Testis (tissue), 3 donors: ENCODE data around the gene JUP. TPM values are rescaled to one million over a fixed set of nuclear protein-coding genes. Genes with fewer than 3 reads are reported as not detected.
A peak's percentile ranks its signal among the peaks of the same experiment; 100 is the strongest.

Source experiments
- DNase-seq: peaks from one replicate; pipeline ENCODE4 v3.0.0-alpha.2; 2019
- H3K27ac ChIP-seq, 2 donors: fragments of 200-600 bp; sonication (generic); one replicate each; pipeline ENCODE4 v1.5.1; 2019
- H3K27me3 ChIP-seq: fragments of 200-600 bp; sonication (generic); one replicate; pipeline ENCODE4 v1.5.1; 2019
- H3K36me3 ChIP-seq: fragments of 200-600 bp; sonication (generic); one replicate; pipeline ENCODE4 v1.5.1; 2017; ENCODE audit warnings: low read depth; ENCODE audit errors: missing control alignments
- H3K4me1 ChIP-seq: fragments of 200-600 bp; sonication (generic); one replicate; pipeline ENCODE4 v1.5.1; 2019
- H3K4me3 ChIP-seq, 2 donors: fragments of 200-600 bp; sonication (generic); one replicate each; pipeline ENCODE4 v1.5.1; 2017 to 2019
- H3K9me3 ChIP-seq: fragments of 200-600 bp; sonication (generic); one replicate; pipeline ENCODE4 v1.5.1; 2017
- POLR2A ChIP-seq: fragments of 450-650 bp; IDR thresholded peaks from one replicate; pipeline ENCODE4 v1.6.1; 2017; ENCODE audit warnings: antibody characterized with exemption, mild to moderate bottlenecking, moderate library complexity
- WGBS, 2 donors: methylation state at CpG; one replicate each; pipeline ENCODE4 v1.1.5; 2018; 5-methylcytosine and 5-hydroxymethylcytosine counted together
- intact Hi-C: fragments of 100-400 bp; cut with DNase I; formaldehyde crosslinking; loops from one replicate; pipeline ENCODE4 v1.15.1; 2023; ENCODE audit warnings: low total_unique reads
- polyA plus RNA-seq: library from polyadenylated mRNA; stranded (reverse); fragments of 350-450 nt; fragmentation: Illumina TruSeq; extraction: RNeasy Lipid Tissue Mini Kit (QIAGEN cat#74804); gene quantifications from one replicate; pipeline ENCODE4 v1.2.3, GENCODE V29; 2014; ENCODE audit warnings: low read depth, low replicate concordance; ENCODE audit not compliant: insufficient read depth
- small RNA-seq, 2 donors: library from RNA; depleted of rRNA; stranded (forward); fragments of <200 nt; gene quantifications; one replicate each; pipeline ENCODE3, GENCODE V24; 2016
- total RNA-seq, 2 donors: library from RNA; depleted of rRNA; stranded (reverse); fragments of >200 nt; gene quantifications; one replicate each; pipeline ENCODE4 v1.2.3, GENCODE V29; 2016
- TF ChIP-seq, protein P1 (sequence below), 3 experiments: fragments of 450-650 bp in 2 of 3; fragments of 200-600 bp in 1 of 3; sonication (generic) in 1 of 3; IDR thresholded peaks; one replicate each; pipeline ENCODE4 v1.5.1; 2016 to 2019; ENCODE audit warnings: antibody characterized with exemption in 3 of 3, mild to moderate bottlenecking in 2 of 3, moderate library complexity in 1 of 3

JUP gene
- total and polyA plus RNA-seq, 3 donors from 2014 or later: 22.5 to 38.9 (median 36.8) TPM

GRCh38 chr17:41711669-41712400, 74.7 kb downstream of the JUP start, which contains the start of gene GAST:
TSS of gene GAST (plus strand) at chr17:41712331. CDS start at chr17:41715437, 3,106 bp downstream.
- intact Hi-C loops: no loop called here
- no peak for DNase-seq
- H3K4me1 ChIP-seq: no peaks in the 10 kb centered on the region
- TF ChIP-seq POLR2A: no peak
- TF ChIP-seq, protein P1, sequence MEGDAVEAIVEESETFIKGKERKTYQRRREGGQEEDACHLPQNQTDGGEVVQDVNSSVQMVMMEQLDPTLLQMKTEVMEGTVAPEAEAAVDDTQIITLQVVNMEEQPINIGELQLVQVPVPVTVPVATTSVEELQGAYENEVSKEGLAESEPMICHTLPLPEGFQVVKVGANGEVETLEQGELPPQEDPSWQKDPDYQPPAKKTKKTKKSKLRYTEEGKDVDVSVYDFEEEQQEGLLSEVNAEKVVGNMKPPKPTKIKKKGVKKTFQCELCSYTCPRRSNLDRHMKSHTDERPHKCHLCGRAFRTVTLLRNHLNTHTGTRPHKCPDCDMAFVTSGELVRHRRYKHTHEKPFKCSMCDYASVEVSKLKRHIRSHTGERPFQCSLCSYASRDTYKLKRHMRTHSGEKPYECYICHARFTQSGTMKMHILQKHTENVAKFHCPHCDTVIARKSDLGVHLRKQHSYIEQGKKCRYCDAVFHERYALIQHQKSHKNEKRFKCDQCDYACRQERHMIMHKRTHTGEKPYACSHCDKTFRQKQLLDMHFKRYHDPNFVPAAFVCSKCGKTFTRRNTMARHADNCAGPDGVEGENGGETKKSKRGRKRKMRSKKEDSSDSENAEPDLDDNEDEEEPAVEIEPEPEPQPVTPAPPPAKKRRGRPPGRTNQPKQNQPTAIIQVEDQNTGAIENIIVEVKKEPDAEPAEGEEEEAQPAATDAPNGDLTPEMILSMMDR (IDR thresholded peaks at IDR 0.05): no peak
- no peak within 1 kb of the TSS for H3K27ac ChIP-seq
- no peaks in the 10 kb centered on the region for H3K27me3 ChIP-seq
- 88 to 95% methylated on average over 12 of the region's 12 CpGs for WGBS, 2 donors
- no peaks in the 10 kb centered on the region for H3K36me3 ChIP-seq
- no peak within 1 kb of the TSS for H3K4me3 ChIP-seq
- H3K9me3 ChIP-seq: no peaks in the 10 kb centered on the region

- Histone ChIP-seq H3K27me3 (no peaks in the 10 kb centered on the region), H3K27ac (no peak overlapping the region), H3K4me3 (no peak overlapping the region), H3K4me1 (peaks cover 6% of the 10 kb centered on the region), H3K36me3 (no peaks in the 10 kb centered on the region), H3K9me3 (no peaks in the 10 kb centered on the region)
- no peak for DNase-seq
- no peak for TF ChIP-seq POLR2A
- TF ChIP-seq, protein P1 (IDR thresholded peaks at IDR 0.05): no peak
- 74 to 76% methylated on average over 8 of the region's 8 CpGs for WGBS, 2 donors
- intact Hi-C loops: no loop called here
Measured at GRCh38 chr17:41710472-41711090, 75.9 kb downstream of the JUP start.

- no peak overlapping the region for H3K27ac ChIP-seq
- intact Hi-C loops: no loop called here
- H3K36me3 ChIP-seq: no peaks in the 10 kb centered on the region
- no peak overlapping the region for H3K4me3 ChIP-seq
- H3K4me1 ChIP-seq: peaks cover 13% of the 10 kb centered on the region
- DNase-seq: no peak
- WGBS, 2 donors: 83 to 88% methylated on average over 10 of the region's 10 CpGs
- no peaks in the 10 kb centered on the region for H3K9me3 ChIP-seq
- no peaks in the 10 kb centered on the region for H3K27me3 ChIP-seq
- no peak for TF ChIP-seq POLR2A
Measured at GRCh38 chr17:41707803-41708669, 78.5 kb downstream of the JUP start.

DNA sequence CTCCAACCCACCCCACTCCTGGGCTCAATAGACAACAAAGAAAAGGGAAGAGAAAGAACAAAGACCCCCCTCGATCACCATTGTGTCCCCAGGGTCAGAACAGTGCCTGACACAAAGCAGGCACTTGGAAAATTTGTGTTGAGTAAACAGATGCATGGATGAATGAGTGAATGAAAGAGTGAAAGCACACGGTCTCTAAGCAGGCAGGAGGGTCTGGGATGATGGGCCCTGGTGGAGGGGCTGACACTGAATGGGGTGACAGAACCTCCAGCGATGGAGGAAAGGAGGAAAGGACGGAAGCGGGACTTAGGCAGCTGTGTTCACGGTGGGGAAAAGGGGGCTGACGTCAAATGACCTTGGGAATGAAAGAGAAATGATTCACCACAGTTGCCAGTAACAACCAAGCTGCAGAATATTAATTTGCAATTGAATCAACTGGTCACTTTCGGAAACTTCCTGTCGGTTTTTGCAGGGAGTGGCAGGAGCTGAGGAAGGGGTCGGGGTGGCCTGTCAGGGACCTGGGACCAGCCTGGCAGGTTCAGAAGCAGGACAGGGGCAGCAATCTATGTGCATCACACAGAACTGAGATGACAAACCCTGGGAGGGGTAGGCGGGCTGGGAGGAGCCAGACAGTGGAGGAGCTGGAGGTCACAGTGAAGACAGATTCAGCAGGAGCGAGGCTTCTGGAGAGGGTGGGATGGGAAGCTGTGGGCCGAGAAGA, 81.1 kb downstream of the JUP start:
- Histone ChIP-seq H3K36me3 (no peaks in the 10 kb centered on the region), H3K4me3 (no peak overlapping the region), H3K9me3 (no peaks in the 10 kb centered on the region), H3K27ac (no peak overlapping the region), H3K4me1 (peaks cover 13% of the 10 kb centered on the region), H3K27me3 (no peaks in the 10 kb centered on the region)
- TF ChIP-seq, protein P1 (IDR thresholded peaks at IDR 0.05): no peak
- TF ChIP-seq POLR2A: no peak
- DNase-seq: peak; percentile 32
- intact Hi-C loops: no loop called here
- WGBS, 2 donors: 34 to 38% methylated on average over 13 of the region's 13 CpGs

Small RNA genes lying within 50 kb of the gene (small RNA-seq; reads per million reads assigned to genes)
- gene RN7SL399P (0 reads per million in 2 donors), gene RNA5SP442 (0 reads per million in 2 donors)

Other genes with a start within 250 kb of the JUP start
- under 1 TPM in 1 of 2 donors, not detected in 1; 0.43 TPM for gene KRT9, start 214.7 kb downstream of the JUP start, total RNA-seq
- gene KRT9, start 214.7 kb downstream of the JUP start, polyA plus RNA-seq: 0.29 TPM
- under 1 TPM in 1 of 2 donors, not detected in 1; 0.24 TPM for gene KRT14, start 199.8 kb downstream of the JUP start, total RNA-seq
- gene KRT14, start 199.8 kb downstream of the JUP start, polyA plus RNA-seq: 0.37 TPM
- not detected for gene KRT16, start 173.9 kb downstream of the JUP start, total RNA-seq
- not detected for gene KRT16, start 173.9 kb downstream of the JUP start, polyA plus RNA-seq
- 10 to 100 TPM; 13.3 to 26.0 TPM for gene KRT17, start 162.1 kb downstream of the JUP start, total RNA-seq
- 12.2 TPM for gene KRT17, start 162.1 kb downstream of the JUP start, polyA plus RNA-seq
- 100 to 1,000 TPM; 274 to 338 TPM for gene EIF1, start 97.8 kb downstream of the JUP start, total RNA-seq
- 1,078 TPM for gene EIF1, start 97.8 kb downstream of the JUP start, polyA plus RNA-seq
- not detected for gene GAST, start 74.4 kb downstream of the JUP start, total RNA-seq
- gene GAST, start 74.4 kb downstream of the JUP start, polyA plus RNA-seq: not detected
- gene HAP1, start 52.1 kb downstream of the JUP start, total RNA-seq: 1 to 10 TPM; 2.9 to 5.3 TPM
- gene HAP1, start 52.1 kb downstream of the JUP start, polyA plus RNA-seq: 1.9 TPM
- gene P3H4, start 25.2 kb upstream of the JUP start, total RNA-seq: 10 to 100 TPM in 1 of 2 donors, 1 to 10 TPM in 1; 9.9 to 13.9 TPM
- gene P3H4, start 25.2 kb upstream of the JUP start, polyA plus RNA-seq: 6.9 TPM
- 10 to 100 TPM; 31.4 to 36.5 TPM for gene FKBP10, start 26.3 kb upstream of the JUP start, total RNA-seq
- 37.8 TPM for gene FKBP10, start 26.3 kb upstream of the JUP start, polyA plus RNA-seq
- 10 to 100 TPM; 61.9 to 74.3 TPM for gene NT5C3B, start 49.5 kb upstream of the JUP start, total RNA-seq
- gene NT5C3B, start 49.5 kb upstream of the JUP start, polyA plus RNA-seq: 214 TPM
- gene KLHL10, start 51.1 kb upstream of the JUP start, total RNA-seq: 10 to 100 TPM; 31.8 to 76.3 TPM
- 130 TPM for gene KLHL10, start 51.1 kb upstream of the JUP start, polyA plus RNA-seq
- 10 to 100 TPM; 61.3 to 70.2 TPM for gene KLHL11, start 78.7 kb upstream of the JUP start, total RNA-seq
- gene KLHL11, start 78.7 kb upstream of the JUP start, polyA plus RNA-seq: 28.2 TPM
- 10 to 100 TPM; 68.4 to 86.0 TPM for gene ACLY, start 132.2 kb upstream of the JUP start, total RNA-seq
- gene ACLY, start 132.2 kb upstream of the JUP start, polyA plus RNA-seq: 83.0 TPM
- gene ODAD4, start 143.9 kb upstream of the JUP start, total RNA-seq: 10 to 100 TPM; 22.3 to 26.0 TPM
- 53.7 TPM for gene ODAD4, start 143.9 kb upstream of the JUP start, polyA plus RNA-seq
- 10 to 100 TPM; 74.3 to 89.7 TPM for gene CNP, start 180.1 kb upstream of the JUP start, total RNA-seq
- 40.8 TPM for gene CNP, start 180.1 kb upstream of the JUP start, polyA plus RNA-seq
- 10 to 100 TPM; 81.1 to 86.2 TPM for gene DNAJC7, start 230.7 kb upstream of the JUP start, total RNA-seq
- gene DNAJC7, start 230.7 kb upstream of the JUP start, polyA plus RNA-seq: 94.3 TPM
- 100 to 1,000 TPM in 1 of 2 donors, 10 to 100 TPM in 1; 85.1 to 103 TPM for gene NKIRAS2, start 233.4 kb upstream of the JUP start, total RNA-seq
- gene NKIRAS2, start 233.4 kb upstream of the JUP start, polyA plus RNA-seq: 65.4 TPM